ENCODE results near the gene PTPRG.
A peak's percentile ranks its signal among the peaks of the same experiment; 100 is the strongest.

Gene PTPRG

DNA sequence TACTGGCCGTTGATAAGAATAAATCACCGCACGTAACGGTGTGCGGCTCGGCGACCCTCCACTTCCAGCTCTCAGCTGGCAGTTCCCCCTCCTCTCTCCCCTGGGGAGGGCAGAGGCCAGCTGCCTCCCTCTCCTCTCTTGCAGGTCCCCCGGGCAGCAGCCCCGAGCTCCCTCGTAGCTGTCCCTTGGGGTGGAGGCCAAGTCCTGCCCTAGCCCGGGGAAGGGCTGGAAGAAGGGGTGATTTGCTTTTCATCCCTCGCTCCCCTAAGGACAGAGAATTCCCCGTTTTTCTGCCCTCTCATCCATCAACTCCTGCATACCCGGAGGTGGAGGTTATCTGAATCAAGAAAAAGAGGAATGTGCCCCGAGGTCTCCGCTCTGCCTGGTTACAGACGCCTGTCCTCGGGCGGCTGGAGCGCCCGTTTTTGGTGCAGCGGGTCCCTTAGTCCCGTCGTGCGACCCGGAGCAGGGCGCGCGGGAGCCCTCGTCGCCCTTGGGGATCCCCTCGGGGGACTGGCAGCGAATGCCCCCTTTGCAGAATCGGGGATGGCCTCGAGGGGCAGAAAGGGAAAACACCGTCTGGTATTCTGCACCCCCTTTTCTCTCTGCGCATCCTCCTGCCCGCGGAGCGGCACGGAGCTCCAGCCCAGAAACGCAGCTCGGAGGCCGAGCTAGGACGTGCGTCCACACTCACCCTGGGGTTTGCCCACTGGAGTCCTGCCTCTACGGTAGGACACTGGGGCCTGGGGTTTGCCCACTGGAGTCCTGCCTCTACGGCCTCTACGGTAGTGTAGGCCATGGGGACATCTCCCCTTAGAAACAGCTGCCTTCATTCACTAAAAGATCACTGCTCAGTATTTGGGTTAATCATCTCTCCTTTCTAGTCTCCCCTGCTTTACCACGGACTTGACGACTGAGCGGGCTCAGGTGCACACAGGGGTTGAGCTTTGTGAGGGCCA is 2.2 kb downstream of the PTPRG start:
- no peak for DNase-seq

DNA sequence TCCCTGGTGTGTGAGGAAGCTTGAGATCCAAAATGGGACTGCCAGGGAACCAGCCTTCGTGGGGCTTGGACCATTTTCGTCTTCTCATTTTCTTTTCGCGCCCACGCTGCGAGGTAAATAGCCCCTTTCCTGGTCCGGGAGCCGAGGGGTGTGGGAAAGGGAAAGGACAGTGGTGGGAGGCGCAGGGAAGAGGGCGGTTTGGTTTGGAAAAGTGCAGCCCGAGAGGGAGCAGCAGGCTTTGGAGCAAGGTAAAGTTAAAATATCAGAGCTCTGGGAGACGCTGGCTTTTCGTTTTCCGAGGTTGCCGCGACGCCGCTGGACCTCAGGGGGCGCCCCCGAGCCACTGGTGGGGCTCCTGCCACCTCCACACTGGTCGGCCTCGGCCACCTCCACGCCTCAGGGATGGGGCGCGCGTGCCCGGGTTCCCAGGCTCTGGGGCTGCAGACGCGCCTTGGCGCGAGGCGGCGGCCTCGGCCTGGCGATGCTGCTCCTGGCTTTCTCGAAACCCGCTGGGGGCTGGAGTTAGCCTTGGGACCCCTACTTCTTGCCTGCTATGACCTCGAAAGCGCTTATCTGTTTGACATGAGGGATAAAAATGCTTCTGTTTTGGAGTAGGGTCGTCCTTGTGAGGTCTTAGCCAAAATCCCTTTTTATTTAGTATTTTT is 3.2 kb downstream of the PTPRG start:
- DNase-seq, result peak in 1 of 2 experiments; percentile 21

DNA sequence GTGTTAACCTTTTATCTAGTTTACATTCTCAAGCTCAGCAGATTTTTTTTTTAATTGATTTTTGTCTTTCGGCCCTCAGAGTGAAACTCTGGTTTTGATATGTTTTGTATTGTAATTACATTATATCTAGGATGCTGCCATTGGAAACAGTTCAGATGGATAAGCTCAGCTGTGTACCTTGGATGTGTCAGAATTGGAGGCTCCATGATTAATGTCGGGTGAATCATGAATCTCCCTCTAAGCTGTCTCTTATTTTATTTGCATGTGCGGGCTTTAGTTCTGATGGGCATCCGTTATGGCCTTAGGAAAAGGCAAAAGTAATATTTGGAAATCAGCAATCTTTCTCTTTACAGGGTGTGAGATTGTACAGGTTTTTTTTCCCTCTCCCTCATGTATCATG is 4.2 kb downstream of the PTPRG start:
- DNase-seq, result no peak

DNA sequence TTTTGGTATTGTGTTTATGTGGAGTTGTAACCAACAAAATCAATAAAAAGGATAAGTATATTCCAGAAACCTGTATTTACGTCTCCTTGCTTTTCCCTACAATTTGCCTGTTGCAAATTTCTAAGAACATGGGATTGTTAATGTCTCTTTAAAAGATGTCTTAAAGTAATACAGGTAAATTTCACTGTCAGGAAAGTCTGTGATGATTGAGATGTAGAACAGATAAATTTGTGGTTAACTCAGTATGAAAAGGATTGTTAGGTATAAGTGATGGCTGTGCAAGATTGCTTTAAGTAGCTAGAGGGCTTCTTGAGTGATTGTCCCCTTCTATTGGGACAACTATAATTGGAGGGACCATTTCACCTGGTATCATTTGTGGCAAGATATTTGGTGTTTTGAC is 6.8 kb downstream of the PTPRG start:
- DNase-seq, result no peak

DNA sequence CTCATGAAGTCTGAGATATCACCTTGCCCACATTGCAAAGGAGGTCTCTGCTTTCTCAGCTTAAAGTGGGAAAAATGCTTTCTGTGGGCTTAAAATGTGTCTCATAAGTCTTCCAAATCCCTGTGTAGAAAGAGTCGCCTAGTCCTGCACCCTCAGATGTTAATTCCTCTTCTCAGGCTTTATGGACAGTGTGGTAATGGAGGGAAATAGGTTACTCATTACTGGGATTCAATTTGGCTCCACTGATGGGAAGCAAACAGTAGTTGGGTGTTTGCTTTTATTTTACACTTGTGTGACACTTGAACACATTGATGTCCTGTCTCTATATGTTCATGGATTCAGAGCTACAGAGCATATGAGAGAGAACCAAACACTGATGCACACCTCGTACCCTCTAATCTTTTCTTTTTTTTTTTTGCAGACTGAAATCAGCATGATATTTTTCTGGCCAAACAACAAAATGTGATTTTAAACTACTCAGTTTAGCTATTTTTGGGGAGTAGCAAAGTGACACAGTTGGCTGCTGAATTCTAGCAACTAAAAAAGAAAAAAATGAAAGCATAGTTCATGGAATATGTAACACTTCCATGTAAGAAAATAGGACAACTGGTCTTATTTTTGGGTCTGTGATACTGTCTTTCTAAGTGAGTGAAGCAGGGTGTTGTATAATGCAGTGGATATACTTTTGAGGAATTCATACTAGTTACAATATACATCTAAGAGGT is 8.6 kb downstream of the PTPRG start:
- no peak for DNase-seq

DNA sequence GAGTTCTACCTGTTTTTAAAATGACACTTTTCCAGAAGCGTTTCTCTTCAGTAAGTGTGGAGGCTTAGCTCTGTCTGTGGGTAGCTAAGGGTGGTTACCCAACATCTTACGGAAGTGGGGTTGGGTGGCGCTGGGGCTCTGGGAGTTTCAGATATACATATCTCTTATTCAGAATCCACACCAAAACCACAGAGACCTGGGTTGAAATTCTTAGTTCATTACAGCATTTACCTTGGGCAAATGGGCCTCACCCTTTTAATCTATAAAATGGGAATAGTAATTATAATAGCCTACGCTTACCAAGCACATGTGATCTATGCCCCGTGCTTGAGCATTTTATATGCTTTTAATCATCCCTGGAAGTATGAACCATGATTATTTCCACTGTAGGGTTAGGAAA is 9.4 kb downstream of the PTPRG start:
- DNase-seq, result no peak

DNA sequence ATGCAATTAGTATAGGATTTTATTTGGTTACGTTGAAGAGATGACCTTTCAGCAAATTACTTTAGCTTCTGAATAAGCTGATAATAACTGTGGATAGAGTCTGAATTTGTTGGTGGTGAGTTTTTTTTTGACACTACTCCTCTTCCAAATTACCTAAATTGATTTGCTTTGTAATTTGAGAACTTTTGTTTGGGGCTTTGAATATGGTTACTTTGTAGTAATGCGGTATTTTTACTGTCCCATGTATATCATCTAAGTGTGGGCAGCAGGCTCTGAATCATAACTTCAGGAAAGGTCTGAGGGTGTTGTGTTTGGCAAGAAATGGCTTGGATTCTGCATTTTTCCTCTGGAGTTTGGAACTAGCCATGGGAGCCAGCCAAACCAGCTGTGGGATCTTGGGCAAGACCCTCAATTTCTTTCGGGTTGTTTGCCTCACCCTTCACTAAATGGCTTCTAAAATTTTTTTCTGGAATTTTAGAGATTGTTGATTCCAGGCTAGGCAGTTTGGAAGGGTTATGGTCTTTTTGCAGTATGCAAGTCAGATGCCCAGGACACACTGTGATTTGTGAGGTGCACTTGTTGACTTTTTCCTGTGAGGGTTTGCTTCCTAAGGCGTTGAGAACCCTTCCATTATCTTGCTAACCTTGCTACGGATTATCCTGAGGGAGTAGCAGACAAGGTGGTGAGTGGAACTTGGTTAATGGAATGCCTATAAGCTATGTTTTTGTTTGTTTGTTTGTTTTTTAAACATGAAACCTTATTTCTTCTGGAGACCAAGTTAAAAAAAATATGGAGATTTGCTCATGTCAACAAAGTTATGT is 10.4 kb downstream of the PTPRG start:
- no peak for DNase-seq

DNA sequence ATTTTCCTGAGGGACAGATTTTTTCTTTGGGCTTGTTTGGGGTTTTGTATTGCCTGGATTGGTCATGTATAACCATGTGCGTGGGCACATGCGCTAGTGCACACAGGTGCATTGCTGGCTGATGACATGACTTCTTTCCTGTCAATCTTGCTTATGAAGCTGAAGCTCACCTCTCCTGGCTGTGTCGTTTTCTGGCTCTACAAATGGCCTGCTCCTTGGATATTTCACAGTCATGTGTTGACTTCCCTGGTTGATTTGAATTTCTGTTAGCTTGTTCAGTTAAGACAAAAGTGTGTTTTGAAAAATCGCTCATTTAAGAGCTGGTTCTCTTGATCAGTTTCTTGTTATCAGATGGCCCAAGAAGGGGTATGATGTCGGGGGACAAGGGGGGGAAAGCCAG is 11.5 kb downstream of the PTPRG start:
- no peak for DNase-seq

DNA sequence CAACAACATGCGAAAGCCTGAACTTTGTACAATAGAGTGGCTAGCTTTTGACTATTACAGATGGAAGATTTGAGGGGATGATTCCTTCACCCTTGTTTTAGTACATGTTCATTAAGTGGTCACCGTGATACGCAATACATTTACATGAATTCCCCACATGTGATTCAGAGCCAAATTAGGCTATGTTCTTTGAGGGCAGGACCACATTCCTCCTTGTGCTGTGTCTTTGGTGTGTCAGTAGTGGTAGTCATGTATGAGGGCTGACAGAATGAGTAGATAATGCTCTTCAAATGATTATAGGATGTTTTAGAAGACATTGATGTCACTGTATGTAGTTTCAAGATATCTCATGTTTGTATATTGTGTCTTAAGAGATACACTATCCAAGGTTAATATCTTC is 12.1 kb downstream of the PTPRG start:
- no peak for DNase-seq

DNA sequence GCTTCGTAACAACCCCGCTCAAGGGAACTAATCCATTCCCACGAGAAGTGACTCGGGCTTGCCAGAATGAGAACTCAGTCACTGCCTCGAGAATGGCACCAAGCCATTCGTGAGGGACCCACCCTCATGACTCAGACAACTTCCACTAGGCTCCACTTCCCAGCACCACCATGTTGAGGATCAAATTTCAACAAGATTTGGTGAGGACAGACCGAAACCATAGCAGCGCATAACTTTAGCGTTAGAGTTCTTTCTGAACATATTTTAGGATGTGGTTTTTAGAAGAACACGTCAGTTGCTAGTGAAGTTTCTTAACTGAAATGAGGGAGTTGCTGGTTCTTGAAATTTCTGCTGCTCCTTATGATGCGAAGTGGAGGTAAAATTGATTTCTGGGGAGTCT is 13.5 kb downstream of the PTPRG start:
- DNase-seq, result no peak

DNA sequence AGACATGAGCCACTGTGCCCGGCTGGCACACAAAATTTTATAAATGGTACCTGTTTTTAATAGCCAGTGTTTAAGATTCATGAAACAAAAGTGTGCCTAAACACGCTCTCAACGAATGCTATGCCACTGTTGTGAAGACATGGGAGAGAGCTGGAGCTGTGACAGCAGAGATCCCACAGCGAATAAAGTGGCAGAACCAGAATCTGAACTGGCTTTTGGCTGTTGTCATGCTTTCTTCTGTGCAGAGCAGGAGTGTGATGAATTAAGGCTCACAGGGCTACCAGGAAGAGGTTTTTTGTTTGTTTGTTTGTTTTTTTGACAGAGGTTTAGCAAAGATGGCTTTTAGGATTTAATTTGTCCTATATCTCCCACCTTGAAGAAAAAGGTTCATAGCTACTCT is 14.5 kb downstream of the PTPRG start:
- DNase-seq, result no peak

DNA sequence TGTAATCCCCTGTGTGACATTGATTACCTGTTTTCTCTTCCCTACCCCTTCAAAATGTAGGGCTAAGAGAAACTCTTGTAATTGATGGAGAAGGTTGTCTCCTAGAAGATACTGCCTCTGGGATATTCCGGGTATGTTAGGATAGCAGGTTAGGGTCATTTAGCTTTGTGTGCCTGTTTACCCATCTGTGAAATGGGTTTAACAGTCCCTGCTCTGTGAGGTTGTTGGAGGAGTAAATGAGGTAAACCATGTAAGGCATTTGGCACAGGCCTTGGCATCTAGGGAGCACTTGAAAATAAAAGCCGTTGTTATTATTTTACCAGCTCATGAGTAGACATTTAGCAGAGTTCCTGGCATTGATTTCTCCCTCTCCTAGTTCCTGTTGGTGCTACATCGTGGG is 16.4 kb downstream of the PTPRG start:
- DNase-seq, result no peak

DNA sequence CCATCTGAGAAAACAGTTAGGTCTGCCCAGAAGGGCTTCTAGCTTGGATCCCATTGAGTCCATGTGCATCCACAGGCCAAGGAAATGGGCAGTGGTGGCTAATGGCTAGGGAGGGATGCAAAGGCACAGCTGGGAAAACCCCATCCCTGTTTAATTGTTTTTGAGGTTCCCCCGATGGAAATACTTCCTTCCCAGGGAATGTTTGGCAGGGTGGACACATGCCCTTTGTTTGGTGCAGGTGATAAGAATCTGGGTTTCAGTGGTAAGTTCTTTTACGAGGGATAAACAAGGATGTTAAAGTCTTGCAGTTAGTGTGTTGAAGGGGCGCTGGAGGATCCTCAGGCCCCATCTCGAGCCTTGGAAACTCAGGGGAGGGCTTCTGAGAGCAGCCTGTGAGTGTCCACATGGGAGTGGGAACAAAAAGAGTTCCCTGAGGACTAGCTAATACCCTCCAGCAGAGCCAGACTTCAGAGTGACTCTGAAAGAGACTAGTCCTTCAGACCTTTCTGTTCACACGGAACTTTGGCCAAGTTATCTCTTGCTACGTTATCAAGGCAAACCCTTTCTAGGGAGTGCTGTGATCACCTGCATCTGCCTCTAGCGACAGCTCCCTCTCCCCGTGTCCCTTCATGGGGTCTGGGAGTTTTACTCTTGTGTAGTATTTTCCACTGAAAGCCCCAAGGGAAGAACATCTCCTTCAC is 17.4 kb downstream of the PTPRG start:
- DNase-seq, result no peak

DNA sequence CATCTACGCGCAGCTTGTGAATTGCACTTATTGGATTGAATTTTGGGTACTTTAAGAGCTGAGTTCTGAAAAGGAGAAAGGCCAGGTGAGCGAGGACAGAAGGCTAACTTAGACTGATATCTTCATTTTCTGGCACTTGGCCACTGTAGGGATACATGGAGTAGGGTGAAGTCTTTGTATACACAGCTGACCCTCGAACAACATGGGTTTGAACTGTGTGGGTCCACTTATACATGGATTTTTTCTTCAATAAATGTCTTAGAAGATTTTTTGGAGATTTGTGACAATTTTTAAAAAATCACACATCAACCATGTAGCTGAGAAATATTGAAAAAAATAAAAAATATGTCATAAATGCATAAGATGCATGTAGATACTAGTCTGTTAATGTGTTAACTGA is 18.3 kb downstream of the PTPRG start:
- DNase-seq, result no peak

DNA sequence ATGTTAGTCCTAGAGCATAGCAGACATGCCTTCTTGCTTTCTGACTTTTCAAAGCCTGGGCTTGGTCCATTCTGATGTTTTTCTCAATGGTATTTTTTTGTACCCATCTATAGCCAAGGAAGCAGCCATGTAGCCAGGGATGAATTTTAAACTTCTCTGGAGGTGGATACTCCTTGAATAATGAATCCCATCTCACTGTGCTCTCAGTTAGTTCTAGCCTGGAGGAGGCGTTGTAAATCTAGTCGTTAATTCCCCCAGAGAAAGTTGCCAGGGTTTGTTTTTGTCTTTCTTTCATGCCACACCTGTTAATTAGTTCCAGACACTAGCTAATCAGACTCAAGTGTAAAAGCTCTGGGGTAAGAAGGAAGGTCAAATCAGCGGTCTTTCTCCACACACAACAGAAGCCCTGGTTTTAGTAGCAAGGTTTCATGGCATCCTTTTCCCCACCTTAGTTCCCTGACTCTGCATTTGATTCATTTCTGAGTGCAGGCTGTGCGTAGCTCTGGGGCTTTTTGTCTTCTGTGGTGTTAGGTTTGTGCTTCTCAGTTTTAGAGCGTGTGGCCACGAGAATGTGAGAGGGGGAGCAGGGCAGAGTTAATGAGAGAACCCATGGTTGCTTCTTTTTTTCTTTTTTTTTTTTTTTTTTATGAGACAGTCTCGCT is 19.7 kb downstream of the PTPRG start:
- DNase-seq, result no peak

DNA sequence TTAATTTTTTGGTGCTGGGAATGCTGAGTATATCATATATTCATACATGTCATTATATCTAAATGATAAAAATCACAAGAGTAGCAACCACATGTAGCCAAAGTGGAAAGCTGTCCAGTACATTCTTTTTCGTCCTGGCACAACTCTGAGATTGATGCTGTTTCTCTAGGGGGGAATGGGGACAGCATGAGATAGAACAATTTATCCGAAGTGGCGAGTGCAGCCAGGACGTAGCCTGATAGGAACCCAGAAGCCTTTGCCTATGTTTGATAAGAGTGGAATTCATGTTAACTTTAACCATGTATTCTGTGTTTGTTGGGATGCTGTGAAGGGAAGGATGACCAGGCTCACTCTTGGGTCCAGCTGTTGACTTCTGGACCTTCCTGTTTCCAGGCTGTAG is 20.9 kb downstream of the PTPRG start:
- DNase-seq, result no peak

DNA sequence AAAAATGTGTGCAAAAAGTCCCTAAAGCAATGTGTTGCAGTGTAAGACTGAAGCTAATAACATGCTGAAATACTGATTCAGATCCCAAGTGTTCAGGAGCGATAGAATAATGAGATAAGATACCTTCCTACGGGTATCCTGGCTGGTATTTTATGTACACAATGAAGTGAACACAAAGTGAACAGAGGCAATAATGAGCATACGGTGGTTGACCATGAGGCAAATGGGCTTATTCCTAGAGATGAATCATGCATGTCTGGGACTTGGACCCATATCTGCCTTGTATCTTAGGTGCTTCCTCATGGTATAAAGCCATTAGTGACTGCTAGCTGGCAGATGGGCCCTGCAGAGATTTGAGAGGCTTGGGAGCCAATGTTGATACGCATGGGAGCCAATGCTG is 21.5 kb downstream of the PTPRG start:
- DNase-seq, result no peak

DNA sequence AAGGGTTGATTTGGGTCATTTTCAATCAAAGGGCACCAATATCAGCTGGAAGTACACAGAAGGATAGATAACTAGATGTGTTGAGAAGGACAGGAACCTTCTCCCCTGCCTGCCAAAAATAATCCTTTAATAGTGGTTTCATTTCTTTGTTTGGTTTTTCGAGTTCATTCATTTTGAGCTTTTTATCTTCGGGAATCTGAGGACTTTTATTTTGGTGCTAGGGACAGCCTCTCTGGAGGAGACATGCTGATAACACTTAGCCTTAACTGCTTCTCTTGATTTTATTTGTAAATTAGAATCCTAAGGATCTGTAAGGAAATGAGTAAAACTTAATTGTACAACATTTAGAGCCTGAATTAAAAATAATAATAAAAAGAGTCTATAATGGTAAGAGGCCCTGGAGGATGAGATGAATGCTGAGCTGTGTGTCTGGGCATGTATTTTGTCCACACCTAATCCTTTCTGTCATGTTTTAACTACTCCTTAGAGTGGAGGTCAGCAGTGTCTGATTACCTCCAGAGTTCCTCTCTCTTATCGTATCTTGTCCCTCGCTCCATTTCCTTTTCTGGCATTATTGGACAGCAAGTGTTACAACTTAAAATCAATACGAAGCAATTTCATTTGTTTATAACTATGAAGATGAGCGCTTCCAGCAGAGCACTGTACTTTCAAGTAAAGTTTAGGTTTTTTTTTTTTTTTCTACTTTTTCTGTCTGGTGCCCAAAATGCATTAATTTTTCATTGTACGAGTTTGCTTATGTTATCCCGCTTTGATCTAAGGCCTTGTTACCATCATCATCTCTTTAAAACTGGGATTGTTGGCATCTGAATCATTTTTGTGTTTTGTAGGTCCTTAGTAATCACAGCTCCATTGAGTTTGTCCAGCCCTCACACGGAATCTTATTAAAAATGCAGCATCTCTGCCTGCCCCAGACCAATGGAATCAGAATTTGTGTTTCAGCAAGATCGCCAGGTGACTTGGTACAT is 22.8 kb downstream of the PTPRG start:
- DNase-seq, result no peak

DNA sequence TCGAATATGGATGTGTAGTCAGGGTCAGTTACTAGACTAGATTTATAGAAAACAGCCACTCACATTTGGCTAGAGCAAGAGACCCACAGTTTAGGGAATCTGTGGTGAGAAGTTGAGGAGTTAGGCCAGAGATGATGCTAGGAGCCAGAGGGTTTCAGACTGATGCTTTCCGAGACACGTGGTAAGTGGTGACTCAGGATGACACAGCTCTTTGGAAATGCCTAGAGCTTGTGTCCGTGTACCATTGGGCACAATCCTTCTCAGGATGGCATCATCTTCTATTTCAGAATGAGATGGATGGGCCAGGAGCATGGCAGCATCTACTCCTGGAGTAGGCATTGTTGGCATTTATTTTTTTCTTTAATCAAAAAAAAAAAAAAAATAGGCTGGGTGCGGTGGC is 28.5 kb downstream of the PTPRG start:
- no peak for DNase-seq

DNA sequence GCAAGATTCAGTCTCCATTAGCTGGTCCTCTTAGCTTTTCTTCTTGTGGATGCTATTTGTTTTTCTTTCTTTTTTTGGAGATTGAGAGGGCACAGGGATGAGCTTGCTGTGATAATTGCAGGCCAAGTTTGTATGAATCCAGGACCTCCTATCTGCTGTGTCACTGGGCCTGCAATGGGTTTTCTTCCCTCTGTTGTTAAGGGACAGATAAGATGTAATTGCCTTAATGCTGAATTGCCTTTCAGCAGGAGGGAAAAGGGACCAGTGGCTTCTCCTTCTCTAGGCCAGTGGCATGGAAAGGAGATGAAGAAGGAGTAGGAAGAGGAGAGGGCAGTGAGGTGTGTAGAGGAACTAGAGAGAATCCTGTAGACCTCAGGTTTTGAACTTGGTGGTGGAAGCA is 29.9 kb downstream of the PTPRG start:
- no peak for DNase-seq

Data from activated CD4-positive, alpha-beta T cell treated with anti-CD3 and anti-CD28 coated beads, Interleukin-2, amount 50 U/mL, for 48 hours (primary cell).